NCI-H460 (cell line): Measurements from ENCODE around the gene PCDHA6. TPM values are rescaled to one million over a fixed set of nuclear protein-coding genes. Genes with fewer than 3 reads are reported as not detected.
"Not testable (repeated sequence)": the region's sequence is repeated elsewhere in the genome, so short reads cannot be mapped to it uniquely, and the experiment has no call there.

Source experiments
- DNase-seq: peaks from one replicate; pipeline ENCODE4 v3.0.0-alpha.2; 2016; ENCODE audit warnings: low read depth; ENCODE audit errors: extremely low read depth
- total RNA-seq: library from RNA; depleted of rRNA; stranded (reverse); fragments of >200 nt; shearing (Covaris generic); gene quantifications from 2 replicates; pipeline ENCODE4 v1.2.3, GENCODE V29; 2014; rRNA removed

Gene PCDHA6
- total RNA-seq, 1 experiment from 2014 or later = not detected

GRCh38 chr5:140857177-140857986, 29.6 kb downstream of the PCDHA6 start:
- DNase-seq = no peak

DNA sequence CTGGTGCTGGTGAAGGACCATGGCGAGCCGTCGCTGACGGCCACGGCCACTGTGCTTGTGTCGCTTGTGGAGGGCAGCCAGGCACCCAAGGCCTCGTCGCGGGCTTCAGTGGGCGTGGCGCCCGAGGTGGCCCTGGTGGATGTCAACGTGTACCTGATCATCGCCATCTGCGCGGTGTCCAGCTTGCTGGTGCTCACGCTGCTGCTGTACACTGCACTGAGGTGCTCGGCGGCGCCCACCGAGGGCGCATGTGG, 30.2 kb downstream of the PCDHA6 start:
- DNase-seq = no peak

GRCh38 chr5:140862441-140863295, 34.9 kb downstream of the PCDHA6 start:
- no peak for DNase-seq

DNA sequence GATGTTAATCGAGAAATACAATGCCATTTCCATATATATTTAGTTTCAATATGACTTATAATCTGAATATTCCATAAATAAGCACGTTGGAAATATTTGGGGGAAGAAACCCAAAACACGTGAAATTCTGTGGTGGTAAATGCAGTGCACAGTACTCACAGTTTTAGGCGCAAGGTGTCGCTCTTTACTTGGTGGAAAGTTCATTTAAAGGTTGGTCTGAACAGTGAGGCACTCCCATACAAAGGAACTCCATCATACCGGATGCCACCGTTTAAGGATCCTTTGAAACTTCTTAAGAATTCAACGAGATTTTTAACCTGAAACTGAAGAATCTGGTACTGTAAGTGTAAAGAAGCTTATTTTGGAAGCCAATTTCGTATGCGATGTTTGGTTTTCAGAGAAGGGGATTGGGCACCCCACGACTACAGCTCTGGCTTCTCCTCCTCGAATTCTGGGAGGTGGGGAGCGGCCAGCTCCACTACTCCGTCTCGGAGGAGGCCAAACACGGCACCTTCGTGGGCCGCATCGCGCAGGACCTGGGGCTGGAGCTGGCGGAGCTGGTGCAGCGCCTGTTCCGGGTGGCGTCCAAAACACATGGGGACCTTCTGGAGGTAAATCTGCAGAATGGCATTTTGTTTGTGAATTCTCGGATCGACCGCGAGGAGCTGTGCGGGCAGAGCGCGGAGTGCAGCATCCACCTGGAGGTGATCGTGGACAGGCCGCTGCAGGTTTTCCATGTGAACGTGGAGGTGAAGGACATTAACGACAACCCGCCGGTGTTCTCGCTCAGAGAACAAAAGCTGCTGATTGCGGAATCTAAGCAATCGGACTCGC, 41.2 kb downstream of the PCDHA6 start, which contains the start of gene PCDHA11:
Gene PCDHA11 (plus strand): TSS at position 237 of the 834 bp plus-strand sequence. CDS start 147 bp downstream, at position 384.
- no peak for DNase-seq

DNA sequence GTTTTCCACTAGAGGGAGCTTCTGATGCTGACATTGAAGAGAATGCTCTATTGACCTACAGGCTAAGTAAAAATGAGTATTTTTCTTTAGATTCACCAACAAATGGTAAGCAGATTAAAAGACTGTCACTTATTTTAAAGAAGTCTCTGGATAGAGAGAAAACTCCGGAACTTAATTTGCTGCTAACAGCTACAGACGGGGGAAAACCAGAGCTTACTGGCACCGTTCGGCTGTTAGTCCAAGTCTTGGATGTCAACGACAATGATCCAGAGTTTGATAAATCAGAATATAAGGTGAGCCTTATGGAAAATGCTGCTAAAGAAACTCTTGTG, 41.8 kb downstream of the PCDHA6 start:
- DNase-seq = no peak

DNA sequence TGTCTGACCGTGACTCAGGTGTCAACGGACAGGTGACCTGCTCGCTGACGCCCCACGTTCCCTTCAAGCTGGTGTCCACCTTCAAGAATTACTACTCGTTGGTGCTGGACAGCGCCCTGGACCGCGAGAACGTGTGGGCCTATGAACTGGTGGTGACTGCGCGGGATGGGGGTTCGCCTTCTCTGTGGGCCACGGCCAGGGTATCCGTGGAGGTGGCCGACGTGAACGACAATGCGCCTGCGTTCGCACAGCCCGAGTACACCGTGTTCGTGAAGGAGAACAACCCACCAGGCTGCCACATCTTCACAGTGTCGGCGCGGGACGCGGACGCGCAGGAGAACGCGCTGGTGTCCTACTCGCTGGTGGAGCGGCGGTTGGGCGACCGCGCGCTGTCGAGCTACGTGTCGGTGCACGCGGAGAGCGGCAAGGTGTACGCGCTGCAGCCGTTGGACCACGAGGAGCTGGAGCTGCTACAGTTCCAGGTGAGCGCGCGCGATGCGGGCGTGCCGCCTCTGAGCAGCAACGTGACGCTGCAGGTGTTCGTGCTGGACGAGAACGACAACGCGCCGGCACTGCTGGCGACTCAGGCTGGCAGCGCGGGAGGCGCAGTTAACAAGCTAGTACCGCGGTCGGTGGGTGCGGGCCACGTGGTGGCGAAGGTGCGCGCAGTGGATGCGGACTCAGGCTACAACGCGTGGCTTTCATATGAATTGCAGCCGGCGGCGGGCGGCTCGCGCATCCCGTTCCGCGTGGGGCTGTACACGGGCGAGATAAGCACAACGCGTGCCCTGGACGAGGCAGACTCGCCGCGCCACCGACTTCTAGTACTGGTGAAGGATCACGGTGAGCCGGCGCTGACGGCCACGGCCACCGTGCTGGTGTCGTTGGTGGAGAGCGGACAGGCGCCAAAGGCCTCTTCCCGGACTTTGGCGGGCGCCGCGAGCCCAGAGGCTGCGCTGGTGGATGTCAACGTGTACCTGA, 42.8 kb downstream of the PCDHA6 start:
- no peak for DNase-seq

DNA sequence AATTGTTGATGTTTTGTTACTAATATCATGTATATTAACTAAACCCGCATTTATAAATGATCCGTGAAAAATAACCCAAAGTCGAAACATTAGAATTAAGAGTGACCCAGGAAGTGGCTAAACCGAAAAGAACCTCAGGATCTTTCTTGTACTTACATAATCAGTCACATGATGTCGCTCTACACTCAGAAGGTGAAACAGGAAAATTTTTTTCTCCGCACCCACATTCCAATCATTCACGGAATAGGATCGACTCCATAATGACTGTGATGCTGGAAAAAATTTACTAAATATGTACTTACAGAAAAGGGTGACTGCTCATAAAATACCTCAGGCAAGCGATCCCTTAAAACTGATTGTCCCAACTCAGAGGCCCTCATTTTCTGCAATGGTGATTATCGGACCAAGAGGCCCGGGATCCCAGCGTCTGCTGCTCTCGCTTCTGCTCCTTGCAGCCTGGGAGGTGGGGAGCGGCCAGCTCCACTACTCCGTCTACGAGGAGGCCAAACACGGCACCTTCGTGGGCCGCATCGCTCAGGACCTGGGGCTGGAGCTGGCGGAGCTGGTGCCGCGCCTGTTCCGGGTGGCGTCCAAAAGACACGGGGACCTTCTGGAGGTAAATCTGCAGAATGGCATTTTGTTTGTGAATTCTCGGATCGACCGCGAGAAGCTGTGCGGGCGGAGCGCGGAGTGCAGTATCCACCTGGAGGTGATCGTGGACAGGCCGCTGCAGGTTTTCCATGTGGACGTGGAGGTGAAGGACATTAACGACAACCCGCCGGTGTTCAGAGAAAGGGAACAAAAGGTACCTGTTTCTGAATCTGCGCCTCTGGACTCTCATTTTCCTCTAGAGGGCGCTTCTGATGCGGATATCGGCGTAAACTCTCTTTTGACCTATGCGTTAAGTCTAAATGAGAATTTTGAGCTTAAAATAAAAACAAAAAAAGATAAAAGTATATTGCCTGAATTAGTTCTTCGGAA, 47.6 kb downstream of the PCDHA6 start, which contains the start of gene PCDHA12:
Gene PCDHA12 (plus strand): TSS at position 224 of the 981 bp plus-strand sequence. CDS start 165 bp downstream, at position 389.
- DNase-seq = peak; percentile 77

DNA sequence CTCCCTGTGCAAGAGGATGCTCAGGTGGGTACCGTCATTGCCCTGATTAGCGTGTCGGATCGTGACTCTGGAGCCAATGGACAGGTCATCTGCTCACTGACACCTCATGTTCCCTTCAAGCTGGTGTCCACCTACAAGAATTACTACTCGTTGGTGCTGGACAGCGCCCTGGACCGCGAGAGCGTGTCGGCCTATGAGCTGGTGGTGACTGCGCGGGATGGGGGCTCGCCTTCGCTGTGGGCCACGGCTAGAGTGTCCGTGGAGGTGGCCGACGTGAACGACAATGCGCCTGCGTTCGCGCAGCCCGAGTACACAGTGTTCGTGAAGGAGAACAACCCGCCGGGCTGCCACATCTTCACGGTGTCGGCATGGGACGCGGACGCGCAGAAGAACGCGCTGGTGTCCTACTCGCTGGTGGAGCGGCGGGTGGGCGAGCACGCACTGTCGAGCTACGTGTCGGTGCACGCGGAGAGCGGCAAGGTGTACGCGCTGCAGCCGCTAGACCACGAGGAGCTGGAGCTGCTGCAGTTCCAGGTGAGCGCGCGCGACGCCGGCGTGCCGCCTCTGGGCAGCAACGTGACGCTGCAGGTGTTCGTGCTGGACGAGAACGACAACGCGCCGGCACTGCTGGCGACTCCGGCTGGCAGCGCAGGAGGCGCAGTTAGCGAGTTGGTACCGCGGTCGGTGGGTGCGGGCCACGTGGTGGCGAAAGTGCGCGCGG, 48.9 kb downstream of the PCDHA6 start:
- DNase-seq = not testable (repeated sequence)

DNA sequence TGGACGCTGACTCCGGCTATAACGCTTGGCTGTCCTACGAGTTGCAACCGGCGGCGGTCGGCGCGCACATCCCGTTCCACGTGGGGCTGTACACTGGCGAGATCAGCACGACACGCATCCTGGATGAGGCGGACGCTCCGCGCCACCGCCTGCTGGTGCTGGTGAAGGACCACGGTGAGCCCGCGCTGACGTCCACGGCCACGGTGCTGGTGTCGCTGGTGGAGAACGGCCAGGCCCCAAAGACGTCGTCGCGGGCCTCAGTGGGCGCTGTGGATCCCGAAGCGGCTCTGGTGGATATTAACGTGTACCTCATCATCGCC, 49.5 kb downstream of the PCDHA6 start:
- no peak for DNase-seq

Other genes starting within 250 kb of the PCDHA6 start
- gene CD14, start 194.8 kb upstream of the PCDHA6 start, total RNA-seq = 2.6 and 2.7 TPM in 2 replicates
- 9.5 and 13.8 TPM in 2 replicates for gene TMCO6, start 188.5 kb upstream of the PCDHA6 start, total RNA-seq
- gene NDUFA2, start 180.3 kb upstream of the PCDHA6 start, total RNA-seq = 64.3 and 78.9 TPM in 2 replicates
- gene IK, start 180.1 kb upstream of the PCDHA6 start, total RNA-seq = 114 and 121 TPM in 2 replicates
- gene WDR55, start 163.1 kb upstream of the PCDHA6 start, total RNA-seq = 22.9 and 25.1 TPM in 2 replicates
- gene DND1, start 154.4 kb upstream of the PCDHA6 start, total RNA-seq = 0.75 and 0.77 TPM in 2 replicates
- 80.8 and 85.3 TPM in 2 replicates for gene HARS1, start 136.6 kb upstream of the PCDHA6 start, total RNA-seq
- gene HARS2, start 136.5 kb upstream of the PCDHA6 start, total RNA-seq = 34.8 and 39.1 TPM in 2 replicates
- gene ZMAT2, start 127.5 kb upstream of the PCDHA6 start, total RNA-seq = 60.1 and 62.5 TPM in 2 replicates
- 0.07 and 0.12 TPM in 2 replicates for gene PCDHA1, start 41.8 kb upstream of the PCDHA6 start, total RNA-seq
- not detected in 2 replicates for gene PCDHA2, start 33.1 kb upstream of the PCDHA6 start, total RNA-seq
- gene PCDHA3, start 26.9 kb upstream of the PCDHA6 start, total RNA-seq = not detected in 2 replicates
- 0.09 TPM in 1 of 2 replicates, not detected in the other for gene PCDHA4, start 20.9 kb upstream of the PCDHA6 start, total RNA-seq
- not detected in 2 replicates for gene PCDHA5, start 6.3 kb upstream of the PCDHA6 start, total RNA-seq
- 0.15 TPM in 1 of 2 replicates, not detected in the other for gene PCDHA7, start 6.3 kb downstream of the PCDHA6 start, total RNA-seq
- gene PCDHA8, start 13.2 kb downstream of the PCDHA6 start, total RNA-seq = 0.05 TPM in 1 of 2 replicates, not detected in the other
- gene PCDHA9, start 20.4 kb downstream of the PCDHA6 start, total RNA-seq = 0.02 TPM in 1 of 2 replicates, not detected in the other
- 0.03 and 0.05 TPM in 2 replicates for gene PCDHA10, start 27.9 kb downstream of the PCDHA6 start, total RNA-seq
- not detected in 2 replicates for gene PCDHA11, start 41.0 kb downstream of the PCDHA6 start, total RNA-seq
- 4.4 and 5.6 TPM in 2 replicates for gene PCDHA12, start 47.3 kb downstream of the PCDHA6 start, total RNA-seq
- 1.2 and 1.3 TPM in 2 replicates for gene PCDHA13, start 54.2 kb downstream of the PCDHA6 start, total RNA-seq
- 0.92 and 1.1 TPM in 2 replicates for gene PCDHAC1, start 98.3 kb downstream of the PCDHA6 start, total RNA-seq
- 1.0 and 1.2 TPM in 2 replicates for gene PCDHAC2, start 138.5 kb downstream of the PCDHA6 start, total RNA-seq
- gene PCDHB1, start 223.4 kb downstream of the PCDHA6 start, total RNA-seq = 0.03 TPM in 1 of 2 replicates, not detected in the other